OCI-LY3 (cell line): ENCODE results near the gene ZFAND3.

Source experiments
- H2AFZ ChIP-seq: fragments of 200-600, 300-600 bp; shearing (Covaris generic); 2 replicates; pipeline ENCODE4 v1.6.0; 2014; ENCODE audit warnings: antibody characterized with exemption, low read depth, low read length
- H3K27ac ChIP-seq: fragments of 200-600, 300-600 bp; sonication (generic); 2 replicates; pipeline ENCODE4 v1.5.1; 2014; ENCODE audit warnings: mild to moderate bottlenecking, low read length, moderate library complexity, mixed read lengths
- H3K27me3 ChIP-seq: fragments of 200-600, 300-600 bp; sonication (generic); 2 replicates; pipeline ENCODE4 v1.6.1; 2014; ENCODE audit warnings: low read depth, low read length, mixed read lengths
- H3K36me3 ChIP-seq: fragments of 200-600, 300-600 bp; sonication (generic); replicated peaks from 2 replicates; pipeline ENCODE3; 2014; ENCODE audit warnings: low read depth, low read length, mixed read lengths
- H3K4me1 ChIP-seq: fragments of 300-600, 200-600 bp; sonication (generic); 2 replicates; pipeline ENCODE4 v1.6.1; 2014; ENCODE audit warnings: low read length, mixed read lengths
- H3K4me2 ChIP-seq: fragments of 200-600, 300-600 bp; sonication (generic); 2 replicates; pipeline ENCODE4 v1.6.1; 2014; ENCODE audit warnings: low read length, mixed read lengths
- H3K4me3 ChIP-seq: fragments of 300-600, 200-600 bp; sonication (generic); 2 replicates; pipeline ENCODE4 v1.5.1; 2014; ENCODE audit warnings: antibody characterized with exemption, mild to moderate bottlenecking, low read length, moderate library complexity
- H3K79me2 ChIP-seq: fragments of 300-600, 200-600 bp; shearing (Covaris generic); 2 replicates; pipeline ENCODE4 v1.6.1; 2014; ENCODE audit warnings: mild to moderate bottlenecking, low read length, mixed read lengths
- H3K9ac ChIP-seq: fragments of 300-600, 200-600 bp; shearing (Covaris generic); 2 replicates; pipeline ENCODE4 v1.6.0; 2014; ENCODE audit warnings: mild to moderate bottlenecking, low read length, moderate library complexity
- H3K9me3 ChIP-seq: fragments of 200-600, 300-600 bp; shearing (Covaris generic); 2 replicates; pipeline ENCODE4 v1.6.1; 2014; ENCODE audit warnings: low read length, mixed read lengths; ENCODE audit not compliant: insufficient read depth
- H4K20me1 ChIP-seq: fragments of 200-600, 300-600 bp; sonication (generic); 2 replicates; pipeline ENCODE4 v1.6.1; 2016; ENCODE audit warnings: low read length, mixed read lengths; ENCODE audit not compliant: insufficient read depth
- EZH2phosphoT487 ChIP-seq: fragments of 200-600 bp; shearing (Covaris generic); IDR thresholded peaks from 2 replicates; pipeline ENCODE4 v1.6.1; 2018; ENCODE audit warnings: antibody characterized with exemption, mixed run types, low read depth
- TF ChIP-seq, protein P1 (sequence below): fragments of 200-600, 300-600 bp; sonication (generic); IDR thresholded peaks from 2 replicates; pipeline ENCODE4 v1.5.1; 2014; ENCODE audit warnings: antibody characterized with exemption, low read length, low read depth

Gene ZFAND3

GRCh38 chr6:38185752-38186151 lies 366.2 kb downstream of the ZFAND3 start:
- Histone ChIP-seq H2AFZ (no peak overlapping the region), H4K20me1 (no peaks in the 10 kb centered on the region), H3K4me3 (no peak overlapping the region), H3K27ac (no peak overlapping the region), H3K9ac (no peak overlapping the region), H3K79me2 (no peaks in the 10 kb centered on the region), H3K4me2 (no peak overlapping the region), H3K4me1 (peaks cover 15% of the 10 kb centered on the region), H3K36me3 (no peaks in the 10 kb centered on the region), H3K27me3 (no peaks in the 10 kb centered on the region), H3K9me3 (no peaks in the 10 kb centered on the region)
- TF ChIP-seq EZH2phosphoT487: no peak
- TF ChIP-seq, protein P1, sequence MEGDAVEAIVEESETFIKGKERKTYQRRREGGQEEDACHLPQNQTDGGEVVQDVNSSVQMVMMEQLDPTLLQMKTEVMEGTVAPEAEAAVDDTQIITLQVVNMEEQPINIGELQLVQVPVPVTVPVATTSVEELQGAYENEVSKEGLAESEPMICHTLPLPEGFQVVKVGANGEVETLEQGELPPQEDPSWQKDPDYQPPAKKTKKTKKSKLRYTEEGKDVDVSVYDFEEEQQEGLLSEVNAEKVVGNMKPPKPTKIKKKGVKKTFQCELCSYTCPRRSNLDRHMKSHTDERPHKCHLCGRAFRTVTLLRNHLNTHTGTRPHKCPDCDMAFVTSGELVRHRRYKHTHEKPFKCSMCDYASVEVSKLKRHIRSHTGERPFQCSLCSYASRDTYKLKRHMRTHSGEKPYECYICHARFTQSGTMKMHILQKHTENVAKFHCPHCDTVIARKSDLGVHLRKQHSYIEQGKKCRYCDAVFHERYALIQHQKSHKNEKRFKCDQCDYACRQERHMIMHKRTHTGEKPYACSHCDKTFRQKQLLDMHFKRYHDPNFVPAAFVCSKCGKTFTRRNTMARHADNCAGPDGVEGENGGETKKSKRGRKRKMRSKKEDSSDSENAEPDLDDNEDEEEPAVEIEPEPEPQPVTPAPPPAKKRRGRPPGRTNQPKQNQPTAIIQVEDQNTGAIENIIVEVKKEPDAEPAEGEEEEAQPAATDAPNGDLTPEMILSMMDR: no peak

- no peak overlapping the region for H3K9ac ChIP-seq
- TF ChIP-seq, protein P1: no peak
- no peak for TF ChIP-seq EZH2phosphoT487
- no peak overlapping the region for H2AFZ ChIP-seq
- H3K27me3 ChIP-seq: no peaks in the 10 kb centered on the region
- H3K4me3 ChIP-seq: no peak overlapping the region
- no peak overlapping the region for H3K4me2 ChIP-seq
- H3K79me2 ChIP-seq: no peaks in the 10 kb centered on the region
- no peak overlapping the region for H3K27ac ChIP-seq
- no peaks in the 10 kb centered on the region for H3K36me3 ChIP-seq
- peaks cover 3% of the 10 kb centered on the region for H3K4me1 ChIP-seq
- no peaks in the 10 kb centered on the region for H4K20me1 ChIP-seq
- no peaks in the 10 kb centered on the region for H3K9me3 ChIP-seq
Observed at GRCh38 chr6:38187325-38187724, 367.8 kb downstream of the ZFAND3 start.

- Histone ChIP-seq H3K4me2 (no peak overlapping the region), H3K79me2 (no peaks in the 10 kb centered on the region), H3K27me3 (no peaks in the 10 kb centered on the region), H3K9me3 (no peaks in the 10 kb centered on the region), H3K36me3 (no peaks in the 10 kb centered on the region), H4K20me1 (no peaks in the 10 kb centered on the region), H3K4me1 (no peaks in the 10 kb centered on the region), H3K9ac (no peak overlapping the region), H3K4me3 (no peak overlapping the region), H3K27ac (no peak overlapping the region), H2AFZ (no peak overlapping the region)
- no peak for TF ChIP-seq EZH2phosphoT487
- TF ChIP-seq, protein P1: no peak
Observed at GRCh38 chr6:38187811-38188590, 368.5 kb downstream of the ZFAND3 start.

DNA sequence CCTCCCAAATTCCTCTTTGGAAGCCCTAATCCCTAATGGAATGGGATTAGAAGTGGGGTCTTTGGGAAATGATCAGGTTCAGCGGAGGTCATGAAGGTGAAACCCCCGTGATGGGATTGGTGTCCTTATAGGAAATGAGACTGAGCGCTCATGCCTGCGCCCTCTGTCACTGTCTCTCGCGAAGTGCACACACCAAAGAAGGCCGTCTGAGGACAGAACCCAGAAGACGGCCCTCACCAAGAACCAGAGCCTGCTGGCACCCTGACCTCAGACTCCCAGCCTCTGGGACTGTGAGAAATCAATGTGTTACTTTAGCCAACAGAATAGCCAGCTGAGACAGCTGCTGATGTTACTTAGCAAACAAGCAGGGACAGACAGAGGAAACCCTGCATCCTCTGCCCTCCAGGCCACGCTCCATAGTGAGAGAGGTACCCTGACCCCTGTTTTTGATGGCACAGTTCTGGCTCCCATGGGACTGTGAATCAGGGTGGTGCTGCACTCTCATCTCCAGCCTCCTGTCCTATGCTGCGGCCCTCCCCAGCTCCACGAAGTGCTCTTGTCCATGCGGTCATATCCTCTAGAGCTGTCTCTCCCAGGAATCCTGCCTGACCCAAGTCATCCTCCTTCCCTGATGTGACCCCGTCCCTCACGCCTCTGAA lies 369.3 kb downstream of the ZFAND3 start:
- no peaks in the 10 kb centered on the region for H4K20me1 ChIP-seq
- H3K9me3 ChIP-seq: no peaks in the 10 kb centered on the region
- no peak overlapping the region for H3K4me2 ChIP-seq
- no peak overlapping the region for H3K4me3 ChIP-seq
- no peak overlapping the region for H3K9ac ChIP-seq
- H3K27ac ChIP-seq: no peak overlapping the region
- H3K79me2 ChIP-seq: no peaks in the 10 kb centered on the region
- H3K27me3 ChIP-seq: no peaks in the 10 kb centered on the region
- H3K36me3 ChIP-seq: no peaks in the 10 kb centered on the region
- no peak overlapping the region for H2AFZ ChIP-seq
- no peaks in the 10 kb centered on the region for H3K4me1 ChIP-seq
- no peak for TF ChIP-seq EZH2phosphoT487
- TF ChIP-seq, protein P1: no peak
